KMS-11 (cell line): ENCODE data around the gene SIGLEC10.

Source experiments
- H2AFZ ChIP-seq: fragments of 200-600 bp; sonication (generic); 2 replicates; pipeline ENCODE4 v1.6.1; 2016; ENCODE audit warnings: antibody characterized with exemption, mixed run types, low read depth
- H3K27ac ChIP-seq: fragments of 200-600 bp; sonication (generic); 2 replicates; pipeline ENCODE4 v1.6.1; 2016; ENCODE audit warnings: mild to moderate bottlenecking, mixed run types
- H3K27me3 ChIP-seq: fragments of 200-600 bp; sonication (generic); 2 replicates; pipeline ENCODE4 v1.6.1; 2017; ENCODE audit warnings: mild to moderate bottlenecking, low read depth, mixed run types, moderate library complexity; ENCODE audit not compliant: insufficient read depth
- H3K36me3 ChIP-seq: fragments of 200-600 bp; sonication (generic); 2 replicates; pipeline ENCODE4 v1.6.1; 2017; ENCODE audit warnings: mild to moderate bottlenecking, mixed run types; ENCODE audit not compliant: insufficient read depth
- H3K4me1 ChIP-seq: fragments of 200-600 bp; sonication (generic); 2 replicates; pipeline ENCODE4 v1.6.1; 2016; ENCODE audit warnings: mild to moderate bottlenecking, low read depth, mixed run types; ENCODE audit not compliant: poor library complexity, severe bottlenecking
- H3K4me2 ChIP-seq: fragments of 200-600 bp; sonication (generic); 2 replicates; pipeline ENCODE4 v1.7.0; 2016; ENCODE audit warnings: mild to moderate bottlenecking, mixed run types
- H3K4me3 ChIP-seq: fragments of 200-600 bp; sonication (generic); IDR thresholded peaks from 2 replicates; pipeline ENCODE4 v1.6.1; 2017; ENCODE audit warnings: low read depth, low read length, mixed read lengths; ENCODE audit not compliant: insufficient read depth
- H3K79me2 ChIP-seq: fragments of 200-600 bp; sonication (generic); 2 replicates; pipeline ENCODE4 v1.6.1; 2016; ENCODE audit warnings: low read depth, mixed run types; ENCODE audit not compliant: insufficient read depth
- H3K9ac ChIP-seq: fragments of 200-600 bp; sonication (generic); 2 replicates; pipeline ENCODE4 v1.6.1; 2016; ENCODE audit warnings: mild to moderate bottlenecking, mixed run types
- H4K20me1 ChIP-seq: fragments of 200-600 bp; sonication (generic); 2 replicates; pipeline ENCODE4 v1.6.1; 2016; ENCODE audit warnings: mild to moderate bottlenecking, mixed run types; ENCODE audit not compliant: insufficient read depth
- TF ChIP-seq, protein P1 (sequence below): fragments of 200-600 bp; sonication (generic); conservative IDR thresholded peaks from 2 replicates; pipeline ENCODE4 v1.6.1; 2017; ENCODE audit warnings: low read depth, mild to moderate bottlenecking, antibody characterized with exemption, low read length, moderate library complexity, mixed read lengths

SIGLEC10 gene

DNA sequence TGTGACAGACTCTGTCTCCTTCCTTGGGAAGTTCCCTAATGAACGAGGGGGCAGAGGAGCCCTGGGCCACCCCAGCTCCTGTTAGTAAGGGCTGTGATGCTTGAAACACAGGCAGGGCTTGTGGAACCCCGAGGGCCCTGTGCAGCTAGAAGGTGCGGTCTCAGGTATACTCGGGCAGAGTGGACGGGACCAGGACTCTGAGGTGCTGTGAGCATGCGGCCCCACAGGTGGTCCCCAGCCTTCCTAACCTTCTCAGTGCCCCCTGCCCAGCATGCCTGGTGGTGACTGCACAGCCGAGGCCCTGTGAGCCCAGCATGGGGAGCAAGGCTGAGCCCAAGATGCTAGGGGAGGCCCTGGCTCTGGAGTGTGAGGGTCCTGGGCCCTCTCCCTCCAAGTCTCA, 44.8 kb upstream of the SIGLEC10 start:
- Histone ChIP-seq H3K27me3 (0 out of 2 replicates have a peak, but pooled peaks cover 7% of the 10 kb centered on the region), H3K4me1 (no peaks in the 10 kb centered on the region), H3K9ac (no peak overlapping the region), H3K4me3 (no peak overlapping the region), H3K27ac (no peak overlapping the region), H3K79me2 (no peaks in the 10 kb centered on the region), H4K20me1 (no peaks in the 10 kb centered on the region), H3K36me3 (no peaks in the 10 kb centered on the region), H3K4me2 (no peak overlapping the region), H2AFZ (no peak overlapping the region)
- TF ChIP-seq, protein P1, sequence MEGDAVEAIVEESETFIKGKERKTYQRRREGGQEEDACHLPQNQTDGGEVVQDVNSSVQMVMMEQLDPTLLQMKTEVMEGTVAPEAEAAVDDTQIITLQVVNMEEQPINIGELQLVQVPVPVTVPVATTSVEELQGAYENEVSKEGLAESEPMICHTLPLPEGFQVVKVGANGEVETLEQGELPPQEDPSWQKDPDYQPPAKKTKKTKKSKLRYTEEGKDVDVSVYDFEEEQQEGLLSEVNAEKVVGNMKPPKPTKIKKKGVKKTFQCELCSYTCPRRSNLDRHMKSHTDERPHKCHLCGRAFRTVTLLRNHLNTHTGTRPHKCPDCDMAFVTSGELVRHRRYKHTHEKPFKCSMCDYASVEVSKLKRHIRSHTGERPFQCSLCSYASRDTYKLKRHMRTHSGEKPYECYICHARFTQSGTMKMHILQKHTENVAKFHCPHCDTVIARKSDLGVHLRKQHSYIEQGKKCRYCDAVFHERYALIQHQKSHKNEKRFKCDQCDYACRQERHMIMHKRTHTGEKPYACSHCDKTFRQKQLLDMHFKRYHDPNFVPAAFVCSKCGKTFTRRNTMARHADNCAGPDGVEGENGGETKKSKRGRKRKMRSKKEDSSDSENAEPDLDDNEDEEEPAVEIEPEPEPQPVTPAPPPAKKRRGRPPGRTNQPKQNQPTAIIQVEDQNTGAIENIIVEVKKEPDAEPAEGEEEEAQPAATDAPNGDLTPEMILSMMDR = no peak

DNA sequence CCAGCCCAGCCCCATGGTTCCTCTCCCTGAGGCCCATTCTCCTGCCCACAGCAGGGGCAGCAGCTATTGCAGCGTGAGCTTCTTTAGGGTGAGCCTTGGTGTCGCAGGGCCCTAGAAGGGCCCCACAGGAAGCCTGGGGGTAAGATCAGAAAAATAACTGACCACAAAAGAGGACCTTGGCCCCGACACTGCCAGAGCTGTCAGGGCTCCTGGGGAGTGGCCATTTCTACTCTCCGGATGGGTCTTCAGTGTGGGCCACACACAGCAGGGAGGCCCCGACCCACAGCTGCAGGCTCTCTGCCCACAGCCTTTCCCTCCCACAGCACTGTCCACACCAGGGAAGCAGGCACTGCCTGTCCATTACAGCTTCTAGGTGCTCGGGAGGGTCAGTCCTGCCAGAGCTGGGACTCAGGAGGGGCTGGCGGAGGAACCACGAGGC, 44.3 kb upstream of the SIGLEC10 start:
- no peak overlapping the region for H2AFZ ChIP-seq
- no peaks in the 10 kb centered on the region for H3K4me1 ChIP-seq
- H3K4me3 ChIP-seq = no peak overlapping the region
- H3K9ac ChIP-seq = no peak overlapping the region
- H4K20me1 ChIP-seq = no peaks in the 10 kb centered on the region
- H3K36me3 ChIP-seq = no peaks in the 10 kb centered on the region
- no peak overlapping the region for H3K27ac ChIP-seq
- 0 out of 2 replicates have a peak, but pooled peaks cover 7% of the 10 kb centered on the region for H3K27me3 ChIP-seq
- no peak overlapping the region for H3K4me2 ChIP-seq
- no peaks in the 10 kb centered on the region for H3K79me2 ChIP-seq
- TF ChIP-seq, protein P1 = no peak

DNA sequence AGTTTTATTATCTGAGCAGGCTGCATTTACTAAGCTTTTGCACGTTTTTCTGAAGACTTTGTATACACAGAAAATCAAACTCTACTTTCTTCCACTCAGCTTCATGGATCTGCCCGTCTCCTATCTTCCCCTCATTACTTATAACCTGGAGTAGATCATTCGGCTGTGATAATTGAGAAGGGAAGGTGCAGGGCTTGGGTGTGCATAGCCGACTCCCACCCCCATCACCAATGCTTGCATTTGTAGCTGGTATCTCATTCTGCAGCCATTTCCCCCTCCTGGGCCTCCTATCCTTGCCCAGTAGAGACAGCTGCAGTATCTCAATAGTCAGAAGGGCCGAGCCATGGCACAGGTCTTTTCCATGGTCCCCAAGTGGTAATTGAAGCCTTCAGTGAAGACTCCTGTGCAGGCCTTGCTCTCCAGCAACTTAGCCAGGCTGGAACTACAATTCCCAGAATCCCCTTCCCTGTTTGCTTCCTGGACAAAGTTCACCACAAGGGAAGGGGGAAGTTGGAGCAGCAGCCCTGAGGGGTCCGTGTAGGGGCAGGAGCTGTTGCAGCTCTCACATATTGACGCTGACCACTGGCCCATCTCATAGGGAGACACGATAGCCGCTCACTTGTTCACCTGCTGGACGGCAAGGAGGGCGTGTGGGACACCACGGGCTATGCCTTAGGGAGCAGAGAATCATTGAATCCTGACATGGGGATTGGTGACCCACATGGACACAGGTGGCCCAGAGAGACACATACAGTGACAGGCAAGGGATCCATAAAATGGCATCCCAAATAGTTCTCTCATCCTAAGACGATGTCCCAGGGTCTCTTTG, 42.9 kb upstream of the SIGLEC10 start:
- no peaks in the 10 kb centered on the region for H3K4me1 ChIP-seq
- H4K20me1 ChIP-seq = no peaks in the 10 kb centered on the region
- H3K27me3 ChIP-seq = 0 out of 2 replicates have a peak, but pooled peaks cover 3% of the 10 kb centered on the region
- H2AFZ ChIP-seq = no peak overlapping the region
- no peaks in the 10 kb centered on the region for H3K36me3 ChIP-seq
- no peak overlapping the region for H3K27ac ChIP-seq
- H3K4me3 ChIP-seq = no peak overlapping the region
- no peak overlapping the region for H3K9ac ChIP-seq
- no peak overlapping the region for H3K4me2 ChIP-seq
- no peaks in the 10 kb centered on the region for H3K79me2 ChIP-seq
- TF ChIP-seq, protein P1 = no peak

- Histone ChIP-seq H3K4me1 (no peaks in the 10 kb centered on the region), H3K4me3 (no peak overlapping the region), H2AFZ (no peak overlapping the region), H3K27me3 (0 out of 2 replicates have a peak, but pooled peaks cover 3% of the 10 kb centered on the region), H3K27ac (no peak overlapping the region), H3K79me2 (no peaks in the 10 kb centered on the region), H4K20me1 (no peaks in the 10 kb centered on the region), H3K36me3 (no peaks in the 10 kb centered on the region), H3K9ac (no peak overlapping the region), H3K4me2 (no peak overlapping the region)
- TF ChIP-seq, protein P1 = no peak
These were observed 41.6 kb upstream of the SIGLEC10 start for GRCh38 chr19:51458899-51459505.
